GM12891 (cell line): ENCODE results near the gene MFAP2.

Source experiments
- POLR2A ChIP-seq: IDR thresholded peaks from 2 replicates; pipeline ENCODE4 v1.6.1; 2011; ENCODE audit warnings: low read depth, low read length, control low read depth
- POLR2AphosphoS5 ChIP-seq: IDR thresholded peaks from 2 replicates; pipeline ENCODE4 v1.6.1; 2011; ENCODE audit warnings: low read depth, low read length, control low read depth
- POU2F2 ChIP-seq: IDR thresholded peaks from 2 replicates; pipeline ENCODE4 v1.6.1; 2011; ENCODE audit warnings: low read depth, mild to moderate bottlenecking, control low read depth, low read length, moderate library complexity
- SPI1 ChIP-seq: IDR thresholded peaks from 2 replicates; pipeline ENCODE4 v1.6.1; 2011; ENCODE audit warnings: low read depth, low read length, control low read depth
- TAF1 ChIP-seq: IDR thresholded peaks from 2 replicates; pipeline ENCODE4 v1.6.1; 2011; ENCODE audit warnings: low read depth, low read length, control low read depth

DNA sequence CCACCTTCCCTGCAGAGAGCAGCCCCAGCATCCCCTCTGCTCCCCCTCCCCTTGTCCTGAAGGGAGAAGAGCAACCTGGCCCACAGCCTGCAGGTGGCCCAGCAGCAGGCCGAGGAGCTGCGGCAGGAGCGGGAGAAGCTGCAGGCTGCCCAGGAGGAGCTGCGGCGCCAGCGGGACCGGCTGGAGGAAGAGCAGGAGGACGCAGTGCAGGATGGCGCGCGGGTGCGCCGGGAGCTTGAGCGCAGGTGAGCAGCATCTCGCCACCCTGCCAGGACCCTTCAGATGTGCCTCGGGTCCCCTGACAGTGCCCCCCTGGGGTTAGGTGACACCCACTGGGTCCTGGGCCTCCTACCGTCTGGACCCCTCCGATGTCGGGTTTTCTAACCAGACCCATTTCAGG is 36.4 kb downstream of the MFAP2 start:
- TF ChIP-seq POLR2A (no peak), TAF1 (no peak), POLR2AphosphoS5 (no peak), SPI1 (no peak), POU2F2 (no peak)
